Measurements from ENCODE around the gene GRHL3.
"Not testable (repeated sequence)": the region's sequence is repeated elsewhere in the genome, so short reads cannot be mapped to it uniquely, and the experiment has no call there.

The GRHL3 gene

GRCh38 chr1:24286246-24287010 is 32.7 kb upstream of the GRHL3 start:
- FAIRE-seq: no peak
- no peak for DNase-seq (ENCODE audit: insufficient read length, low spot score)
- no peak for TF ChIP-seq CTCF (IDR thresholded peaks at IDR 0.05; ENCODE audit: insufficient read depth, missing control alignments)

GRCh38 chr1:24287779-24288178 is 31.4 kb upstream of the GRHL3 start:
- FAIRE-seq; DNase-seq (ENCODE audit: insufficient read length, low spot score): not testable (repeated sequence)

- DNase-seq (ENCODE audit: insufficient read length, low spot score) (no peak), FAIRE-seq (no peak)
- no peak for TF ChIP-seq CTCF (IDR thresholded peaks at IDR 0.05; ENCODE audit: insufficient read depth, missing control alignments)
These were observed 30.7 kb upstream of the GRHL3 start for GRCh38 chr1:24288479-24288878.

GRCh38 chr1:24289937-24290595 is 29.1 kb upstream of the GRHL3 start:
- FAIRE-seq (no peak), DNase-seq (ENCODE audit: insufficient read length, low spot score) (no peak)
- TF ChIP-seq CTCF (IDR thresholded peaks at IDR 0.05; ENCODE audit: insufficient read depth, missing control alignments): no peak

- DNase-seq (ENCODE audit: insufficient read length, low spot score) (no peak), FAIRE-seq (no peak)
- no peak for TF ChIP-seq CTCF (IDR thresholded peaks at IDR 0.05; ENCODE audit: insufficient read depth, missing control alignments)
These were observed 28.1 kb upstream of the GRHL3 start for GRCh38 chr1:24290933-24291487.

GRCh38 chr1:24292103-24292502 is 27.1 kb upstream of the GRHL3 start:
- DNase-seq (ENCODE audit: insufficient read length, low spot score) (no peak), FAIRE-seq (no peak)
- no peak for TF ChIP-seq CTCF (IDR thresholded peaks at IDR 0.05; ENCODE audit: insufficient read depth, missing control alignments)

GRCh38 chr1:24292887-24293286 is 26.3 kb upstream of the GRHL3 start:
- TF ChIP-seq CTCF (IDR thresholded peaks at IDR 0.05; ENCODE audit: insufficient read depth, missing control alignments): no peak
- no peak for FAIRE-seq
- no peak for DNase-seq (ENCODE audit: insufficient read length, low spot score)

All from D721Med (cell line).